ENCODE results near the gene TRPV3. TPM values are rescaled to one million over a fixed set of nuclear protein-coding genes. Genes with fewer than 3 reads are reported as not detected.
"Not testable (repeated sequence)": the region's sequence is repeated elsewhere in the genome, so short reads cannot be mapped to it uniquely, and the experiment has no call there.

TRPV3 gene
- total and polyA plus RNA-seq, 8 donors: 0.21 to 0.99 (median 0.50) TPM

DNA sequence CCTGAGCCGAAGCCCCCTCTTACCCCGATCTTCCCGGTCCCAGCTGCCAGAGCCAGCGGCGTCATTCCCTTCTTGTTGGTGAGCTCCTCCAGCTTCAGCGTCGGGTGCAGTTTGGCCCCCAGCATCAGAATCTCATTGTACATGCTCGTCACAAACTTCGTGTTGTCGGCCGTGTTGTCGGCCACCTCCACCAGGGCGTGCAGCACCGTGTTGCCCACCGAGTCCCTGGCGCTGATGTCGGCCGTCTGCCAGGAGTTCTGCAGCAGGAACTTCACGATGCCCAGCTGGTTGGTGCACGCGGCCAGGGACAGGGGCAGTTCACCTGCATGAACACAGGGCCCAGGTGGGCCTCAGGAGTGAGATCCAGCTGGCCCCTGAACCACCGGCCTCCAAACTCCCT is 32.2 kb upstream of the TRPV3 start:
- no peaks in the 10 kb centered on the region for H3K9me3 ChIP-seq
- intact Hi-C loops (cut with DNase I): no loop called here
- no peak for ATAC-seq
- no peak for FAIRE-seq
- no peaks in the 10 kb centered on the region for H3K4me1 ChIP-seq
- H3K4me3 ChIP-seq: no peak overlapping the region
- H3K27me3 ChIP-seq: no peaks in the 10 kb centered on the region
- TF ChIP-seq CTCF (IDR thresholded peaks at IDR 0.05): no peak
- no peak overlapping the region for H3K27ac ChIP-seq
- 97 to 98% methylated on average over 22 of the region's 22 CpGs for WGBS, 2 donors
- H3K36me3 ChIP-seq: peaks cover 0 to 33% (median 7%) of the 10 kb centered on the region in 3 donors
- no peak for DNase-seq

GRCh38 chr17:3585826-3586225 is 28.2 kb upstream of the TRPV3 start:
- intact Hi-C loops (cut with DNase I): no loop called here
- no peak for TF ChIP-seq CTCF (IDR thresholded peaks at IDR 0.05)
- H3K27ac ChIP-seq: no peak overlapping the region
- no peak for DNase-seq
- no peak overlapping the region for H3K4me3 ChIP-seq
- no peaks in the 10 kb centered on the region for H3K9me3 ChIP-seq
- H3K36me3 ChIP-seq: peaks cover 0 to 33% (median 7%) of the 10 kb centered on the region in 3 donors
- no peaks in the 10 kb centered on the region for H3K27me3 ChIP-seq
- no peak for FAIRE-seq
- ATAC-seq: no peak
- H3K4me1 ChIP-seq: no peaks in the 10 kb centered on the region
- WGBS, 2 donors: 93 to 95% methylated on average over 17 of the region's 17 CpGs

DNA sequence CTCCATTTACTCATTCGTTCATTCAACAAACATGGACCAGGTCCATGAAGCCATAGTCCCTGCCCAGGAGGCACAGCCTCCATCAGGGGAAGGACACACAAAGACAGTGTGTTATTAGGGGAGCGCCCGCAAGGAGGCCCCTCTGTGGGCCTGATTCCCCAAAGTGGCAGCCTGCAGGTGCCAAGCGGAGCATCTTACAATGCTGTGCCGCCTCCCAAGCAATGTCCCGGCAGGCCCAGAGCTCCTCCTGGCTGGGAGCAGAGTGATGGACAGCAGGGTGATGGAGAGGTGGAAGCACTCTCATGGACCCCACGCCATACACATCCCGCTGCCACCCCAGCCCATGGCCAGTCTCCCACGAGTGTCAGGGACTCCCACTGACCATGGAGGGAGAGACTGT is 25.8 kb upstream of the TRPV3 start:
- DNase-seq (no peak), ATAC-seq (no peak), FAIRE-seq (no peak)
- no peaks in the 10 kb centered on the region for H3K9me3 ChIP-seq
- intact Hi-C loops (cut with DNase I): no loop called here
- no peak overlapping the region for H3K4me3 ChIP-seq
- H3K4me1 ChIP-seq: no peaks in the 10 kb centered on the region
- no peaks in the 10 kb centered on the region for H3K27me3 ChIP-seq
- no peak for TF ChIP-seq CTCF (IDR thresholded peaks at IDR 0.05)
- WGBS, 2 donors: 91 to 94% methylated on average over 9 of the region's 9 CpGs
- H3K27ac ChIP-seq: no peak overlapping the region
- H3K36me3 ChIP-seq: peaks cover 0 to 27% (median 7%) of the 10 kb centered on the region in 3 donors

DNA sequence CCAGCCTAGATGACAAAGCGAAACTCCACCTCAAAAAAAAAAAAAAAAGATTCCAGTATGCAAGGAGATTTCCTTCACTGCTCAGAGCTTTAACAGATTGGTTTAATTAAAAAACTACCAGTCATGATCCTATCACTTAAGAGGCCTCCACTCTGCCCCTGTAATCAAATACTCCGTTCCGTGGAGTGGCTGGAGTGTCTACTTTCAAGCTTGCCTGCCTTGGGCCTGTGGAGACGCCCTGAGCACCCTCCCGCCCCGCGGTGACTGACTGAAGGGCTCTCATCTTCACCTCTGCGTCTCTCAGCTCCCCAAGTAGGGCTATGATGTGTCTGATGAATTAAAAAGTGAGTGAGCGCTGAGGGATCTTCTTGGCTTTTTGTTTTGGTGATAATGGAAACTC is 25.3 kb upstream of the TRPV3 start:
- Histone ChIP-seq H3K27ac (no peak overlapping the region), H3K27me3 (no peaks in the 10 kb centered on the region), H3K9me3 (no peaks in the 10 kb centered on the region), H3K4me1 (no peaks in the 10 kb centered on the region), H3K4me3 (no peak overlapping the region), H3K36me3 (peaks cover 0 to 23% (median 2%) of the 10 kb centered on the region in 3 donors)
- FAIRE-seq (no peak), ATAC-seq (no peak), DNase-seq (no peak)
- 97 to 99% methylated on average over 9 of the region's 9 CpGs for WGBS, 2 donors
- intact Hi-C loops (cut with DNase I): no loop called here
- no peak for TF ChIP-seq CTCF (IDR thresholded peaks at IDR 0.05)

DNA sequence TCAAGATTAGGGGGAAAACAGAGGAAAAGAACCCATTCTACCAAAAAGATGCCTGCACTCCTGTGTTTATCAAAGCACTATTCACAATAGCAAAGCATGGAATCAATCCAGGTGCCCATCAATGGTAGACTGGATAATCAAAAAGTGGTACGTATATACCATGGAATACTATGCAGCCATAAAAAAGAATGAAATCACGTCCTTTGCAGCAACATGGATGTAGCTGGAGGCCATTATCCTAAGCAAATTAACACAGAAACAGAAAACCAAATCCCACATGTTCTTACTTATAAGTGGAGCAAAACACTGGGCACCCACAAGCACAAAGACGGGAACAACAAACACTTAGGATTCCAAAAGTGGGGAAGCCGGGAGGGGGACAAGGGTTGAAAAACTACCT is 21.1 kb upstream of the TRPV3 start:
- H3K36me3 ChIP-seq: peaks cover 0 to 21% (median 0%) of the 10 kb centered on the region in 3 donors
- H3K4me3 ChIP-seq; intact Hi-C loops (cut with DNase I); H3K27me3 ChIP-seq; DNase-seq; H3K9me3 ChIP-seq; FAIRE-seq; H3K27ac ChIP-seq; ATAC-seq; H3K4me1 ChIP-seq: not testable (repeated sequence)
- WGBS, 2 donors: 74 to 99% methylated on average over 4 of the region's 4 CpGs
